Liver (tissue), 9 donors: ENCODE data around the gene XPNPEP3. TPM values are rescaled to one million over a fixed set of nuclear protein-coding genes. Genes with fewer than 3 reads are reported as not detected.

Experiments used
- DNase-seq: peaks from one replicate; pipeline ENCODE4 v3.0.0-alpha.2; 2017; ENCODE audit warnings: low spot score
- H3K27ac ChIP-seq, 2 donors: one replicate each; pipeline ENCODE4 v1.7.0; 2013; ENCODE audit warnings: inconsistent platforms in 2 of 2, low read length in 2 of 2, control low read depth in 1 of 2, low read depth in 1 of 2, mild to moderate bottlenecking in 1 of 2
- H3K27me3 ChIP-seq, 4 donors: one replicate each; pipeline versions ENCODE4 v1.6.1 to v1.7.0; 2013; ENCODE audit warnings: low read length in 3 of 4, inconsistent platforms in 1 of 4, mild to moderate bottlenecking in 1 of 4, moderate library complexity in 1 of 4; ENCODE audit not compliant: control insufficient read depth in 4 of 4, insufficient read depth in 4 of 4
- H3K36me3 ChIP-seq, 4 donors: one replicate each; pipeline versions ENCODE4 v1.6.1 to v1.7.0; 2013; ENCODE audit warnings: low read length in 3 of 4, mild to moderate bottlenecking in 3 of 4, low read depth in 1 of 4, moderate library complexity in 1 of 4; ENCODE audit not compliant: control insufficient read depth in 4 of 4, insufficient read depth in 3 of 4
- H3K4me1 ChIP-seq, 4 donors: one replicate each; pipeline versions ENCODE4 v1.6.1 to v1.7.0; 2013; ENCODE audit warnings: low read length in 3 of 4, mild to moderate bottlenecking in 3 of 4, moderate library complexity in 1 of 4; ENCODE audit not compliant: control insufficient read depth in 4 of 4, insufficient read depth in 4 of 4
- H3K4me3 ChIP-seq, 3 donors: one replicate each; pipeline versions ENCODE4 v1.6.1 to v1.7.0; 2013; ENCODE audit warnings: low read length in 3 of 3, control low read depth in 1 of 3, low read depth in 1 of 3, mild to moderate bottlenecking in 1 of 3
- H3K9ac ChIP-seq, 2 donors: one replicate each; pipeline ENCODE4 v1.7.0; 2013; ENCODE audit warnings: low read length in 2 of 2, mild to moderate bottlenecking in 2 of 2, moderate library complexity in 2 of 2, control low read depth in 1 of 2, low read depth in 1 of 2
- H3K9me3 ChIP-seq, 4 donors: one replicate each; pipeline versions ENCODE4 v1.6.1 to v1.7.0; 2013; ENCODE audit warnings: low read length in 3 of 4; ENCODE audit not compliant: control insufficient read depth in 4 of 4
- EGR1 ChIP-seq, 2 donors: IDR thresholded peaks; 2 replicates each; pipeline ENCODE4 v1.6.1; 2016 to 2018; ENCODE audit warnings: antibody characterized with exemption in 2 of 2, low read depth in 2 of 2
- FOXA1 ChIP-seq: IDR thresholded peaks from 2 replicates; pipeline ENCODE4 v1.6.1; 2016; ENCODE audit warnings: antibody characterized with exemption
- FOXA2 ChIP-seq: IDR thresholded peaks from 2 replicates; pipeline ENCODE4 v1.6.1; 2016; ENCODE audit warnings: antibody characterized with exemption
- GABPA ChIP-seq, 2 donors: IDR thresholded peaks in 1 of 2; conservative IDR thresholded peaks in 1 of 2; 2 replicates each; pipeline ENCODE4 v1.6.1; 2016; ENCODE audit warnings: antibody characterized with exemption in 2 of 2, mild to moderate bottlenecking in 1 of 2, moderate library complexity in 1 of 2
- HNF4A ChIP-seq, 2 donors: conservative IDR thresholded peaks; 2 replicates each; pipeline ENCODE4 v1.6.1; 2016; ENCODE audit warnings: antibody characterized with exemption in 2 of 2, mild to moderate bottlenecking in 2 of 2
- HNF4G ChIP-seq: IDR thresholded peaks from 2 replicates; pipeline ENCODE4 v1.6.1; 2016; ENCODE audit warnings: antibody characterized with exemption
- JUND ChIP-seq, 2 donors: IDR thresholded peaks; 2 replicates each; pipeline ENCODE4 v1.6.1; 2016; ENCODE audit warnings: antibody characterized with exemption in 2 of 2
- NR2F2 ChIP-seq: IDR thresholded peaks from 2 replicates; pipeline ENCODE4 v1.6.1; 2016; ENCODE audit warnings: antibody characterized with exemption
- RAD21 ChIP-seq, 2 donors: IDR thresholded peaks; 2 replicates each; pipeline ENCODE4 v1.6.1; 2016; ENCODE audit warnings: antibody characterized with exemption in 2 of 2, mild to moderate bottlenecking in 2 of 2
- RXRA ChIP-seq, 2 donors: IDR thresholded peaks; 2 replicates each; pipeline ENCODE4 v1.6.1; 2017 to 2018; ENCODE audit warnings: antibody characterized with exemption in 2 of 2, mild to moderate bottlenecking in 1 of 2
- SP1 ChIP-seq: IDR thresholded peaks from 2 replicates; pipeline ENCODE4 v1.6.1; 2018; ENCODE audit warnings: antibody characterized with exemption, mild to moderate bottlenecking
- TAF1 ChIP-seq: conservative IDR thresholded peaks from 2 replicates; pipeline ENCODE4 v1.6.1; 2016; ENCODE audit warnings: antibody characterized with exemption, mild to moderate bottlenecking
- YY1 ChIP-seq: IDR thresholded peaks from 2 replicates; pipeline ENCODE4 v1.6.1; 2016; ENCODE audit warnings: antibody characterized with exemption, mild to moderate bottlenecking
- WGBS: extraction: QIAGEN DNeasy Blood & Tissue Kit; methylation state at CpG from one replicate; pipeline ENCODE4 v1.1.7; 2013; 5-methylcytosine and 5-hydroxymethylcytosine counted together
- polyA plus RNA-seq, 2 donors: library from polyadenylated mRNA; stranded (reverse) in 1 of 2; unstranded in 1 of 2; fragments of 200-250 nt in 1 of 2; fragments of >200 nt in 1 of 2; fragmentation: Nextera tagmentation in 1 of 2; extraction: Ambion mirVana in 1 of 2; gene quantifications; one replicate each; pipeline versions ENCODE4 v1.2.1 to v1.2.3, GENCODE V29; 2013 to 2015
- total RNA-seq, 2 donors: library from RNA; depleted of rRNA; stranded (reverse); fragments of >200 nt; gene quantifications; one replicate each; pipeline ENCODE4 v1.2.3, GENCODE V29; 2014
- TF ChIP-seq, protein P1 (sequence below): IDR thresholded peaks from 2 replicates; pipeline ENCODE4 v1.6.1; 2016; ENCODE audit warnings: antibody characterized with exemption
- TF ChIP-seq, protein P2 (sequence below): IDR thresholded peaks from 2 replicates; pipeline ENCODE4 v1.6.1; 2016; ENCODE audit warnings: antibody characterized with exemption
- TF ChIP-seq, protein P3 (sequence below): IDR thresholded peaks from 2 replicates; pipeline ENCODE4 v1.6.1; 2016; ENCODE audit warnings: antibody characterized with exemption
- TF ChIP-seq, protein P4 (sequence below): IDR thresholded peaks from 2 replicates; pipeline ENCODE4 v1.6.1; 2016; ENCODE audit warnings: antibody characterized with exemption, mild to moderate bottlenecking
- donor health status: healthy.
- donor health status: healthy.
- donor health status: healthy.
- donor health status: healthy.
- donor health status: healthy.

The XPNPEP3 gene
- total and polyA plus RNA-seq, 4 donors = 5.5 to 16.4 (median 8.6) TPM

DNA sequence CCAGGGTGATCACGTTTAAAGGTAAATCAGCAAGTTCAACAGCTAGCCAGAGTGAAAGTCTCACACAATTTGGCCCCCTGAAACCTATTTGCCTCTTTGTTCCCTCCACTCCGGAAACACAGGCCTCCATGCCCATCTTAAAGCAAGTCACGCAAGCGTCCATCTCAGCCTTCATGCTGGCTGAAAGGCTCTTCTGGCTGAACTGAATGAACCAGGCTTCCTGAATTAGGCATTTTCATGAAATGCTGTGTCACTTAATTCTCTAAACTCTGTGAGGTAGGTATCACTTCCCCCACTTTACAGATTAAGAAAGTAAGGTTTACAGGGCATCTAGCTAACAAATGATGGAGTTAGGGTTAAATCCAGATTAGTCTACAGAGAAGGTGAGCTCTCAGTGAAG, 39.2 kb upstream of the XPNPEP3 start:
- Histone ChIP-seq H3K4me3 (no peak overlapping the region), H3K36me3 (peaks cover 0 to 2% (median under 1%) of the 10 kb centered on the region in 4 donors), H3K9me3 (no peaks in the 10 kb centered on the region), H3K27me3 (no peaks in the 10 kb centered on the region), H3K27ac (no peak overlapping the region), H3K4me1 (peaks cover 3 to 27% (median 18%) of the 10 kb centered on the region in 4 donors), H3K9ac (no peak overlapping the region)
- TF ChIP-seq NR2F2 = no peak
- TF ChIP-seq YY1 = no peak
- no peak for TF ChIP-seq TAF1
- TF ChIP-seq FOXA2 = no peak
- TF ChIP-seq EGR1 (IDR thresholded peaks at IDR 0.05; ENCODE audit: low read depth in 2 of 2) = no peak
- TF ChIP-seq, protein P1, sequence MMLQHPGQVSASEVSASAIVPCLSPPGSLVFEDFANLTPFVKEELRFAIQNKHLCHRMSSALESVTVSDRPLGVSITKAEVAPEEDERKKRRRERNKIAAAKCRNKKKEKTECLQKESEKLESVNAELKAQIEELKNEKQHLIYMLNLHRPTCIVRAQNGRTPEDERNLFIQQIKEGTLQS = no peak
- TF ChIP-seq, protein P2, sequence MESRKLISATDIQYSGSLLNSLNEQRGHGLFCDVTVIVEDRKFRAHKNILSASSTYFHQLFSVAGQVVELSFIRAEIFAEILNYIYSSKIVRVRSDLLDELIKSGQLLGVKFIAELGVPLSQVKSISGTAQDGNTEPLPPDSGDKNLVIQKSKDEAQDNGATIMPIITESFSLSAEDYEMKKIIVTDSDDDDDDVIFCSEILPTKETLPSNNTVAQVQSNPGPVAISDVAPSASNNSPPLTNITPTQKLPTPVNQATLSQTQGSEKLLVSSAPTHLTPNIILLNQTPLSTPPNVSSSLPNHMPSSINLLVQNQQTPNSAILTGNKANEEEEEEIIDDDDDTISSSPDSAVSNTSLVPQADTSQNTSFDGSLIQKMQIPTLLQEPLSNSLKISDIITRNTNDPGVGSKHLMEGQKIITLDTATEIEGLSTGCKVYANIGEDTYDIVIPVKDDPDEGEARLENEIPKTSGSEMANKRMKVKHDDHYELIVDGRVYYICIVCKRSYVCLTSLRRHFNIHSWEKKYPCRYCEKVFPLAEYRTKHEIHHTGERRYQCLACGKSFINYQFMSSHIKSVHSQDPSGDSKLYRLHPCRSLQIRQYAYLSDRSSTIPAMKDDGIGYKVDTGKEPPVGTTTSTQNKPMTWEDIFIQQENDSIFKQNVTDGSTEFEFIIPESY = no peak
- TF ChIP-seq GABPA (IDR thresholded peaks at IDR 0.05 in 1 of 2, conservative IDR thresholded peaks at IDR 0.05 in 1 of 2) = no peak
- TF ChIP-seq SP1 = no peak
- TF ChIP-seq HNF4G = no peak
- TF ChIP-seq FOXA1 = no peak
- TF ChIP-seq, protein P3, sequence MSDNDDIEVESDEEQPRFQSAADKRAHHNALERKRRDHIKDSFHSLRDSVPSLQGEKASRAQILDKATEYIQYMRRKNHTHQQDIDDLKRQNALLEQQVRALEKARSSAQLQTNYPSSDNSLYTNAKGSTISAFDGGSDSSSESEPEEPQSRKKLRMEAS = no peak
- no peak for TF ChIP-seq HNF4A (conservative IDR thresholded peaks at IDR 0.05)
- no peak for DNase-seq
- WGBS = 93% methylated on average over 4 of the region's 4 CpGs

DNA sequence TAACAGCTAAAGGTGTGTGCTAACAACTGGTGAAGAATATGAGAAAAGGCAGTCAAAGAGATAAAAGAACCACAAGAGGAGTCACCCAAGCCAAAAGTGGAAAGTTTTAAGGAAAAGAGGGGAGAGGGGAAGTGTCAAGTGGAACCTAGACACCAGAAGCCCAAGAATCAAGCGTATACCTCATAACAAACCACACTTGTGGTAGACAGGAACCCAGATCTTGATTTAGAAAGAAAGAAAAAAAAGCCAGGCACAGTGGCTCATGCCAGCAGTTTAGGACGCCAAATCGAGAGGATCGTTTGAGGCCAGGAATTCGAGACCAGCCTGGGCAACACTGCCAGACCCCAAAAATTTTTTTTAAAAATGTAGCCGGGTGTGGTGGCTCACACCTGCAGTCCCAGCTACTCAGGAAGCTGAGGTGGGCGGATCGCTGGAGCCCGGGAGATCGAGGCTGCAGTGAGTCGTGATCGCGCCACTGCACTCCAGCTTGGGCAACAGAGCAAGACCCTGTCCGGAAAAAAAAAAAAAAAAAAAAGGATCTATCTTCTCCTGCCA, 38.7 kb upstream of the XPNPEP3 start:
- TF ChIP-seq RXRA (IDR thresholded peaks at IDR 0.05) (no peak), TAF1 (no peak), JUND (IDR thresholded peaks at IDR 0.05) (no peak), SP1 (no peak), RAD21 (IDR thresholded peaks at IDR 0.05) (no peak)
- no peaks in the 10 kb centered on the region for H3K9me3 ChIP-seq
- WGBS = 17% methylated on average over 14 of the region's 14 CpGs
- H3K4me3 ChIP-seq = peak overlapping the region; percentile 66 to 94 (median 87)
- peak overlapping the region in 1 of 2 donors; percentile 61 for H3K9ac ChIP-seq
- H3K27me3 ChIP-seq = no peaks in the 10 kb centered on the region
- no peak overlapping the region for H3K27ac ChIP-seq
- peaks cover 3 to 27% (median 18%) of the 10 kb centered on the region in 4 donors for H3K4me1 ChIP-seq
- no peak for DNase-seq
- H3K36me3 ChIP-seq = peaks cover 0 to 5% (median 3%) of the 10 kb centered on the region in 4 donors

DNA sequence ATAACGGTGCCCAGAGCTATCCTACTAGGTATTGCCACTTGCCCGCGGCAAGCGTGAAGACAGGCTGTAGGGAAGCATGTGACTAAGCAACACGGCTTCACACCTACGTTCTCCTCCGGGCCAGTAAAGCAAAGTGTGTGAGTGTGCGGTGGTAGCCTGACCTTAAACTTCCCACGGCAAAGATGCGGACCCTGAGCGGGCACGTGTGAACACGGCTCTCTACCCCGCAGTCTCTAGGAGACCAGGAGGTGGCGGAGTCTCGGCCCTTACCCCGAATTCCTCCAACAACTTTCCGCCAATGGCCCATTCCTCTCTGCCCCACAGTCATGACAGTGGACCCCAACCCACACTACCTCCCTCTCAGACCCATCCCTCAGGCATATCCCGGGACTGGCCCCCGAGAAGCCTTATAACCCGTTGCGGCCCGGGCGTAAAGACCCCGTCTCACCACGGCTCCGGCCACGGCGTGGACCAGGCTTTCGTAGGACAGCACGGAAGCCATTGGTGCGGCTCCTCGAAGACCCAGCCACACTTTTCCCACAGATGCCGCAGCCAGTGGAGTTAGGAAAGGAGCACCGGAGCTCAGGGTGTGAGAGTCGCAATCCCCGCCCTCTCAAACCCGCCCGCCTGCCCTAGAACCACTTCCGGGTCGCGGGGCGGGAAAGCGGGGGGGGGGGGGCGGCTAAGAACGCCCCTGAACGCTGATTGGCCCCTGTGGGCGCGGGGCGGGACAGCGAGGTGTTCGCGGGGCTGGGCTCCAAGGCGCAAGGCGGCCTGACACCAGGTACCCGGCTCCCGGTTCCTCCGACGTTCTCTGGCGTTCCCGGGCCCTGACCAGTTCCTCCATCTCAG, 38.0 kb upstream of the XPNPEP3 start, which contains the start of gene SLC25A17:
TSS of gene SLC25A17 (minus strand) at position 600 of the 852 bp plus-strand sequence. CDS start at position 502, 98 bp downstream.
- DNase-seq = peak; percentile 96
- Histone ChIP-seq H3K9me3 (no peaks in the 10 kb centered on the region), H3K36me3 (peaks cover 0 to 12% (median 5%) of the 10 kb centered on the region in 4 donors), H3K4me1 (peaks cover 3 to 27% (median 18%) of the 10 kb centered on the region in 4 donors), H3K9ac (peak within 1 kb of the TSS; percentile 61 to 86), H3K27ac (peak within 1 kb of the TSS; percentile 60 to 77), H3K4me3 (peak within 1 kb of the TSS; percentile 66 to 94 (median 87)), H3K27me3 (no peaks in the 10 kb centered on the region)
- under 1% methylated on average over 61 of the region's 61 CpGs for WGBS
- TF ChIP-seq, protein P2 = no peak
- TF ChIP-seq, protein P4, sequence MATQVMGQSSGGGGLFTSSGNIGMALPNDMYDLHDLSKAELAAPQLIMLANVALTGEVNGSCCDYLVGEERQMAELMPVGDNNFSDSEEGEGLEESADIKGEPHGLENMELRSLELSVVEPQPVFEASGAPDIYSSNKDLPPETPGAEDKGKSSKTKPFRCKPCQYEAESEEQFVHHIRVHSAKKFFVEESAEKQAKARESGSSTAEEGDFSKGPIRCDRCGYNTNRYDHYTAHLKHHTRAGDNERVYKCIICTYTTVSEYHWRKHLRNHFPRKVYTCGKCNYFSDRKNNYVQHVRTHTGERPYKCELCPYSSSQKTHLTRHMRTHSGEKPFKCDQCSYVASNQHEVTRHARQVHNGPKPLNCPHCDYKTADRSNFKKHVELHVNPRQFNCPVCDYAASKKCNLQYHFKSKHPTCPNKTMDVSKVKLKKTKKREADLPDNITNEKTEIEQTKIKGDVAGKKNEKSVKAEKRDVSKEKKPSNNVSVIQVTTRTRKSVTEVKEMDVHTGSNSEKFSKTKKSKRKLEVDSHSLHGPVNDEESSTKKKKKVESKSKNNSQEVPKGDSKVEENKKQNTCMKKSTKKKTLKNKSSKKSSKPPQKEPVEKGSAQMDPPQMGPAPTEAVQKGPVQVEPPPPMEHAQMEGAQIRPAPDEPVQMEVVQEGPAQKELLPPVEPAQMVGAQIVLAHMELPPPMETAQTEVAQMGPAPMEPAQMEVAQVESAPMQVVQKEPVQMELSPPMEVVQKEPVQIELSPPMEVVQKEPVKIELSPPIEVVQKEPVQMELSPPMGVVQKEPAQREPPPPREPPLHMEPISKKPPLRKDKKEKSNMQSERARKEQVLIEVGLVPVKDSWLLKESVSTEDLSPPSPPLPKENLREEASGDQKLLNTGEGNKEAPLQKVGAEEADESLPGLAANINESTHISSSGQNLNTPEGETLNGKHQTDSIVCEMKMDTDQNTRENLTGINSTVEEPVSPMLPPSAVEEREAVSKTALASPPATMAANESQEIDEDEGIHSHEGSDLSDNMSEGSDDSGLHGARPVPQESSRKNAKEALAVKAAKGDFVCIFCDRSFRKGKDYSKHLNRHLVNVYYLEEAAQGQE = no peak
- TF ChIP-seq GABPA (IDR thresholded peaks at IDR 0.05 in 1 of 2, conservative IDR thresholded peaks at IDR 0.05 in 1 of 2) (peak; percentile 65 to 82), YY1 (peak; percentile 25), NR2F2 (no peak), HNF4G (no peak), JUND (IDR thresholded peaks at IDR 0.05) (no peak), FOXA1 (no peak), EGR1 (IDR thresholded peaks at IDR 0.05; ENCODE audit: low read depth in 2 of 2) (peak; percentile 65 to 80), RXRA (IDR thresholded peaks at IDR 0.05) (peak in 1 of 2 donors; percentile 6)
- TF ChIP-seq, protein P1 = no peak
